OCI-M2 (cell line): ENCODE results near the gene ITGB5.

Source experiments
- DNase-seq: peaks from one replicate; lab custom pipeline; 2025; ENCODE audit not compliant: unreplicated experiment; lab: John Stamatoyannopoulos, UW

ITGB5 gene, protein sequence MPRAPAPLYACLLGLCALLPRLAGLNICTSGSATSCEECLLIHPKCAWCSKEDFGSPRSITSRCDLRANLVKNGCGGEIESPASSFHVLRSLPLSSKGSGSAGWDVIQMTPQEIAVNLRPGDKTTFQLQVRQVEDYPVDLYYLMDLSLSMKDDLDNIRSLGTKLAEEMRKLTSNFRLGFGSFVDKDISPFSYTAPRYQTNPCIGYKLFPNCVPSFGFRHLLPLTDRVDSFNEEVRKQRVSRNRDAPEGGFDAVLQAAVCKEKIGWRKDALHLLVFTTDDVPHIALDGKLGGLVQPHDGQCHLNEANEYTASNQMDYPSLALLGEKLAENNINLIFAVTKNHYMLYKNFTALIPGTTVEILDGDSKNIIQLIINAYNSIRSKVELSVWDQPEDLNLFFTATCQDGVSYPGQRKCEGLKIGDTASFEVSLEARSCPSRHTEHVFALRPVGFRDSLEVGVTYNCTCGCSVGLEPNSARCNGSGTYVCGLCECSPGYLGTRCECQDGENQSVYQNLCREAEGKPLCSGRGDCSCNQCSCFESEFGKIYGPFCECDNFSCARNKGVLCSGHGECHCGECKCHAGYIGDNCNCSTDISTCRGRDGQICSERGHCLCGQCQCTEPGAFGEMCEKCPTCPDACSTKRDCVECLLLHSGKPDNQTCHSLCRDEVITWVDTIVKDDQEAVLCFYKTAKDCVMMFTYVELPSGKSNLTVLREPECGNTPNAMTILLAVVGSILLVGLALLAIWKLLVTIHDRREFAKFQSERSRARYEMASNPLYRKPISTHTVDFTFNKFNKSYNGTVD

DNA sequence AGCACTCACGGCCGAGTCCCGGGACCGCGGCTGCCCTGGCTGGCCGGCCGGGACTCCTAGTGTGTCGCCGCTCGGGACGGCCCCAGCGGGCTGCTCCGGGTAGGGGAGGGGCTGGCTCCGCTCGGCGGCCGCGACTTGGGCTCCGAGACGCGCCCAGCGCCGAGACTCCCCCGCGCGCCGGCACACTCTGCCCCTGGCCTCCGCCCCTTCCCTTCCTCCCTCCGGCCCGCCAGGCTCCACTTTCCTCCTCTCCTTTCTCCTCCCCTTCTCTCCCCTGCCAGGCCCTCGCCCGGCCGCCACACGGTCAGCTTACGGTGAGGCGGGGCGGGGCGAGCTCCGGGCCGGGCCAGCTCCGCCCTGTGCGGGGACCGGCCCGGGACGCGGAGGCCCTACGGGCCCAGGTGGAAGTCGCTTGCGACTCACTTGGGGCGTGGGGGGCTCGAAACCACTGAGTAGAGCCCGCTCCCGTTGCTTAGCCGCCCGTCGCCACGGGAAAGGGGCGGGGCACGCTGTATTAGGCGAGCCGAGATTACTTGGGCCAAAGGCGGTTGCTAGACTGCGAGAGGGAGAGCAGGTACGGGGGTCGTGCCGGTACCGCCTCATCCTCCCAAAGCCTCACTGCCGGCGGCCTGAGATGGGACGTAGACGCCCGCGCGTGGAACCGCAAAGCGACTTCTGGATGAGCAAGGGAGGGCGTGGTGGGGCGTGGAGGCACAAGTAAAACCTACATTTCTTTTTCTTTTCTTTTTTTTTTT, at the start of gene ITGB5:
Gene ITGB5, minus strand, starts transcription at position 189 of the 755 bp plus-strand sequence. CDS start 365 bp downstream, outside the sequence.
- no peak for DNase-seq

DNA sequence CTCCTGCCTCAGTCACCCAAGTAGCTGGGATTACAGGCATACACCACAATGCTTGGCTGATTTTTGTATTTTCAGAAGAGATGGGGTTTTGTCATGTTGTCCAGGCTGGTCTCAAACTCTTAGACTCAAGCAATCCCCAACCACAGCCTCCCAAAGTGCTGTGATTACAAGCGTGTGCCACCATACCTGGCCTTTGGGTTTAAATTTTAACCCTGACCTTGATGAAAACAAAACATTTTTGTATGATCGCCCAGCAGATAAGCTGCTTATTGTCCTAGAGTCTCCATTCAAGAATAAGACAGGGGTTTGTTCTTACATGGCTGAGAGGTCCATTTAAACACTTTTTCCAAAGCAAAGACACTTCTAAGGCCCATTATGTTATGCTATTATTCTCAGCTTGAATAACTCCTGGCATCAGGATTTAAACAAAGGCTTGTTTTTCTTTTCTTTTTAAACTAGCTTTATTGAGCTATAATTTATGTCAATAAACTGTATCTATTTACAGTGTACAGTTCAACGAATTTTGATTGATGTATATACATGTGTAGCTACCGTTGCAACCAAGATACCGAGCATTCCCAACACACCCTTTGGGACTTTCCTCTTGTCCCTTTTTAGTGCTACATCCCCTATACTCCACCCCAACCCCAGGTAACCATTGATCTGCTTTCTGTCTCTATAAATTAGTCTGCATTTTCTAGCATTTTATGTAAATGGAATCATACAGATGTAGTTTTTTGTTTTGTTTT, 48.8 kb upstream of the ITGB5 start:
- DNase-seq, result no peak

DNA sequence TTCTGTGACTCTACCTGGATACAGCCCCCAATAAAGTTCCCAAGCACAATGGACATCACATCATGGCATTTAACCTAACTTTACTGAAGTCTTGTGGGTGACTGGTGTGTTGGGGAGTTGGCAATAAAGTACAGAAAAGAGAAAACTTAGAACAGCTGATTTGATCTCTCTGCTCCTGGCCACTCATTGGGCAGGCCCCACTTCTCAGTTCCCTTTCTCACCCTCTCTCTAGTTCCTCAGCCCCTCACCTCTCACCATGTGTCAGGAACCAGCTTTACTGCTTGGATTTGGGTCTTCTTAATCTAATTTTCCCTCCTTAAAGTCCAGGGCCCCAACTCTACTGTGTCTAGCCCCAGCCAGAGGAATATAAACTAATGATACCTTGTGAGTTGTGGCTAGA, 48.1 kb upstream of the ITGB5 start:
- no peak for DNase-seq

DNA sequence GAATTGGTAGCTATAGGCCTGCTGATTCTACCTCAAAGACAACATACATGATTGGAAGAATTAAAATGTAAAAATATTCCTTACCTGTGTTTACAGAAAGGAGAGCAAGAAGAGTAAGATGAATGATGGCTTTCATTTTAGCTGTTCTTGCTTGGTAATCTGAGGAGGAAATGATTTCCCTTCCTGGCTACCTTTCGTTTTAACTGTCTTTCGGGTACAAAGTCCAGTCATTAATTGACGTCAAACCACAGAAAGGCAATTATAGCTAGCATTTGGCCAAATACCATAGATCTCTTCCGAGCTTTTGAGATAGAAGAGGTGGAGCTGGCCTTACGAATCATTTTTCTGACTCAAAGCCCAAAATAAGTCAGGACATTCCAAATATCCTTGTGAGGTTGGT, 47.4 kb upstream of the ITGB5 start, which contains the start of gene MUC13:
Gene MUC13, minus strand, starts transcription at position 175 of the 400 bp plus-strand sequence. Its CDS starts 39 bp downstream, at position 136.
- no peak for DNase-seq

DNA sequence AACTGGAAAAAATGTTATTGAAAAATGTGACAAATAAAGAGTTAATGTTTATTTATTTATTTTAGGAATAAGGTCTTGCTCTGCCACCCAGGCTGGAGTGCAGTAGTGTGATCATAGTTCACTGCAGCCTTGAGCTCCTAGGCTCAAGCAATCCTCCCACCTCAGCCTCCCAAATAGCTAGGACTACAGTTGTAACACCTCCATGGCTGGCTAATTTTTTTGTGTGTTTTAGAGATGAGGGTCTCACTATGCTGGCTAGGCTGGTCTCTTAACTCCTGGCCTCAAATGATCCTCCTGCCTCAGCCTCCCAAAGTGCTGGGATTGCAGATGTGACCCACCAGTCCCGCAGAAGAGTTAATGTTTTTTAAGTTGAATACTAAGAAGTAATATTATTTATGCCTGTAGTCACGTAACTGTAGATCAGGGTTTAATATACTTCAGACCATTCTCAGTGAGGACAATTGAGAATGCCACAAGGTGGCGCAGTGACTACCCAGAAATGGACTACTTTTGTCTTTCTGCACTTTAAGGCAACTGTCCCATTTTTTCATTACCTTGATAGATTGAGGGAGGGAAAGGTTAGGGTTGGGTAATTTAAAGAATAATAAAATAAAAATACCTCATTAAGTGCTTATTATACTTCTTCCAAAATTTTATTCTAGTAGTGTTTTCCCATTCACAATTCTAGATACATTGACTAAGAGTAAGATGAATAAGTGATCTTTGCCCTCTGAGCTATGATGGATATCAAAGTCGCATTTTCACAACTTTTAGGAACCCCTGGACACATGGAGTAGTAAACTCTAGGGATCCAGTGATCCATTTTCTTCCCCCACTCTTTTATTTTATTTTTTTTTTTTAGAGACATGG, 41.4 kb upstream of the ITGB5 start:
- DNase-seq, result peak; percentile 5

DNA sequence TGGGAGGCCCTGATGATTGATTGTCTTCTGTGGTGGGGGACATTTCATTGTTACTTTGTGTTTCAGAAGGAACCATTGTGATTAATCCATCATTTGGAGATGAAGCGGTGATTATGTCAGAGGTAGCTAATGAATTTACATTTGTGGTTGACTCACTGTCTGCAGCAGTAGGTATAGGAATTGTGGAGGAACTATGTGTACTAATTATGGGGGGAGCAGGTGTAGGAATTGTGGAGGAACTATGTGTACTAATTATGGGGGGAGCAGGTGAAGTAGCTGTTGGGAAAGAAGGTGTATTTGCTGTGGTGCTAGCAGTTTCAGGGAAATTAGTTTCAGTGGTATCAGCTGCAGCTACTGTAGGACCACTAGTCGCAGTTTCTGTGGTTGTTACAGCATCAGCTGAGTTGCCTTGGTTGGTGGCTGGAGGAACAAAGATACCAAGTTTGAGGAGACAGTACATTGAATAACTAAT, 40.4 kb upstream of the ITGB5 start:
- no peak for DNase-seq

DNA sequence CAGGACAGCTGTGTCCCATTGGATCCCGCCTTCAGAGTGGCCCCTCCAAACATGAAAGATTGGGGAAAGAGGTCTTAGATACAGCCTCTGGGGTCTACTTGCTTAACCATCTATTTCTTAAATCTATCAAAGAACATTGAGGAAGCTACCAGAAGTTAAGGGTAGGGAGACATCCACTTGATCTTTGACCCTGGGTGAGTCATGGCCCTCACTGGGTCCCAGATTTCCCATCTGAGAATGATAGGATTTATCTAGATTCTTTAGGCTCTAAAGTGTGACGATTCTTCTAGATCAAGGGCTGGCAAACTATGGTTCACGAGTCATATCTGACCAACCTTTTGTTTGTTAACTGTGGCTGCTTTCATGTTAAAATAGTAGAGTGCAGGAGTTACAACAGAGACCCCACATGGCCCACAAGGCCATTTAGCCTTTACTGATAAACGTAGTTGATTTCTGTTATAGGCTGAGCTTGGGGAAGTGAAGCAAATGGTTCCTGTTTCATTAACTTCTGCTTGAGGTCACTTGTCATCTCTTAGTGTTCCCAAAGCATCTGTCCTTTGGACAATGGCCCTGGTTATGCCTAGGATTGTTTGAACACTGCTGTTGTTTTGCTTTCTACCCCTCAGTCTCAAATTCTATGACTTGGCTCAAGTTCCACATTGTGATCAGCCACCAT, 39.4 kb upstream of the ITGB5 start:
- no peak for DNase-seq

DNA sequence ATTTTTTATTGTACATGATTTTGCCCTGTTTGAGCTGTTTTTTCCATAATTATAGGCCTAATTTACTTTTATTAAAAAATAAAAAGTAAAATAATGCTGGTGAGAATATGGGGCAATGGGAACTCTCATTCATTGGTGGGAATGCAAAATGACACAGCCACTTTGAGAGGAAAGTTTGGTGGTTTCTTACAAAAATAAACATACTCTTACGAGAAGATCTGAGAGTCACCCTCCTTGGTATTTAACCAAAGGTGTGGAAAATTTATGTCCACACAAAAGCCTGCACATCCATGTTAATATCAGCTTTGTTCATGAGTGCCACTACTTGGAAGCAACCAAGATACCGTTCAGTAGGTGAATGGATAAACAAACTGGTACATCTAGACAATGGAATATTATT, 37.6 kb upstream of the ITGB5 start:
- no peak for DNase-seq

DNA sequence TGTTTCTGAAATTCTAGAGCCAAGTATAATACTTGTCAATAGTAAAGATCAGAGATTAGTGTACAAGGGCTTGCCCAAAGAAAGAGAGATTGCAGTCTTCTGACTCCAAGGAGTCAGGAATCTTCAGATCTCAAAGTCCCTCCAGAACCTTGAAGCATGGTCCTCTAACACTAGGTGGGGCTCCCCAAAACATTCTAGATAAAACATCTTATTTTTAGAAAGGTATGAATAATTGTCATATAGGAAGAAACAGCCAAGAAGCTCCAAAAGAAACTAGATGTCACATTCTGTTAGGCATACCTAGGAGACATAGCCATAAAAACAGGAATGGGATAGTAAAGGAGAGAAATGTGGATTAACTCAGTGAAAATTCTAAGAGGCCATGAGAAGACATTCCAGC, 36.7 kb upstream of the ITGB5 start:
- no peak for DNase-seq

DNA sequence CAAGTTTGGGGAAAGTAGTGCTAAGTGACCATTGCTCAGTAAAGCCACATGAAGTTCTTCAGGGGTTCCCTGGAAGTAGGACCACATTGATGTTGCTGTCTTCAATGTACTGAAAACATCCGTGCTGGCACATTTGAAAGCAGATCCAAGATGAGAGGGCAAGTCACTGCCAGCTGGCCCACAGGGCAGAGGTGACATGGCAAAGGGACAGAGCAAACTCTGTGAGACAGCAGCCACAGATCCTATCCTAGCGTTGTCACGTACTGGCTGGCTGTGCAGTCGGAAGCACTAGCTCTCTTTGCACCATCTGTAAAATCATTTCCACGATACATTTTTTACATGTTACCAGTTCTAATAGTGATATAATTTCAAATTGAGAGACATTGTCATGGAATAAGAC, 33.6 kb upstream of the ITGB5 start:
- no peak for DNase-seq

DNA sequence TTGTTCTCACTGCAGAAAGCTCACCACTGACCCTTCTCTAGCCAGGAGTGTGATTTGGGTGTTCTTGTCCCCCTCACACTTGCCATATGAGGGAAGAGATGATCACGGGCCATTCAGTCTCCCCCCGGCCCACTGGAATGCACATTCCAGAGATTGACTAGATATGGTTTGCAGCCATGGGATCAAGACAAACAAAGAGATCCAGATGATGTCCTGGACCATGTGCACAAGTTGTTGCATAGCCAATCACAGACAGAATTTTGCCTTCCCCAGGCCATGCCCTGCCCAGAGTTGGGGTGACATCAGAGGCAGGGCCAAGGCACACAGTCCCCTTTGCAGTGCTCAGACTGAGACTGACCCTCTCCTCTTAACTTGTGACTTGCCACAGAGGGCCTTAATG, 32.6 kb upstream of the ITGB5 start:
- no peak for DNase-seq

DNA sequence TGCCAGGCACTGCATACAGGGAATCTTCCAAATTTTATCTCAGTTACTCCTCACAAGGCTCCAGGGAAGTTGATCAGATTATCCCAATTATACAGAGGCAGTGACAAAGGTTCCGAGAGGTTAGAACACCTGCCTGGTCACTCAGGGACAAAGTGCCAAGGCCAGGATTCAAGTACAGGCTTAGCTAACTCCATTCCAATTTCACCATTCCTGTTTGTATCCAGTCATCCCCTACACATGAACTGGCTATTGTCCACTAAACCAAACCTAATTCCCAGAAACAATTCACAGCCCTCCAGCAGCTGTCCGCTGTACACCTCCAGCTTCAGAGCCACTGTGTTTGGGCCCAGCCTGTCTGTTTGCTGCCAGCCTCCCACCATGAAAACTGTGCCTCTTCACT, 31.4 kb upstream of the ITGB5 start:
- DNase-seq, result no peak

DNA sequence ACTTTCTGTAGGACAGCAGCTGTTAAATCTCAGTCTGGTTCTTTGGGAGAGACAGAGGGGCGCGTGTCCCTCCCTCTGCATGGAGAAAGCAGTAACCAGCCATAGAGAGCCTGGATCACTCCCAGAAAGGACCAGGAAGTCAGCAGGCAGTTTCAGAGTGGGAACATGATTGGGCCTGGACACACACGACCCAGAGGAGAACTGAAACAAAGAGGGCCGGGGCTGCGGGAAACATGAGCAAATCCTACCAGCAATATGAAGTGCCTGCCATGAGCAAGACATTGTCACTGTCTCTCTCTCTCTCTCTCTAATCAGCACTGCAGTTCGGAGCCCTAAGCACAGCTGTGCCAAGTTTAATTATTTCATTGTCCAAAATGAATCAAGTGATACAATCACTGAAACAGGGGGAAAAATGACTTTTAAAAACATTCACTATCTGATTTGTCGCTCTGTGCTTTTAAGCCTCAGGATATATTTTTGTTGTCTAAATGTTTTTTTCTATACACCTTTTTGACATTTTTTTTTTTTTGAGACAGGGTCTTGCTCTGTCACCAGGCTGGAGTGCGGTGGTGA, 29.8 kb upstream of the ITGB5 start:
- no peak for DNase-seq

DNA sequence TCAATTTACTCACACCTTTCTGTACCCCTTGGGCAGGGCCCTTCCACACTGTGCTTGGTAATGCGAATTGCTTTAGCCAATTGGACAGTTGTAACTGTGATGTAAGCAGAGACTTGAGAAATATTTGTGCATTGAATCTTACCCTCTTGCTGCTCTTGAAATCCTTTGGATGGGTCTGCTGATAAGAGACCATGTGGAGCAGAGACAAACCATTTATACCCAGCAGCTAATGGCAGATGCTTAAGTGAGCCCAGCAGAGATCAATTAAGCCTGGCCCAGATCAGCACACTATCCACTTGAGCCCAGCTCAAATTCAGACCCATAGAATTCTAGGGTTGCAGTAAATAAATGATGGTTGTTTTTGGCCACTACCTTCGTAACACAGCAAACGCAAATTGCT, 28.1 kb upstream of the ITGB5 start:
- DNase-seq, result no peak

DNA sequence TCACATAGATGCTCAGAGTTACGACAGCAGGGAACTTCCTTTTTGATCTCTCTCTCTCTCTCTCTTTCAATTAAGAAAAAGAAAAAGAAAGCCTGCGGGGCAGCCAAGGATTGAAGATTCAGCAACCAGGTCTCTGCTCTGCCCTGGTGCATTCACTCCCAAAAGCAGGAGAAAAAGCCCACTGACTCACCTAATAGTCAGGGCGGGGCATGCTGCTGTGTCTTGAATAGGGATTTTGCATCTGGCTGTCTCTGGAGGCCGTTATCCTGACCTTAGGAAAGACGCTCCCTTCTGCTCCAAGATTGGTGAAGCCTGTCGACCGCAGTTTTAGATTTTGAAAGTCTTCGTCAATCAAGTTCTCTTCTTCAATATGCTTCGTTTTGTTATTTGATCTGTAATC, 20.8 kb upstream of the ITGB5 start:
- DNase-seq, result no peak

DNA sequence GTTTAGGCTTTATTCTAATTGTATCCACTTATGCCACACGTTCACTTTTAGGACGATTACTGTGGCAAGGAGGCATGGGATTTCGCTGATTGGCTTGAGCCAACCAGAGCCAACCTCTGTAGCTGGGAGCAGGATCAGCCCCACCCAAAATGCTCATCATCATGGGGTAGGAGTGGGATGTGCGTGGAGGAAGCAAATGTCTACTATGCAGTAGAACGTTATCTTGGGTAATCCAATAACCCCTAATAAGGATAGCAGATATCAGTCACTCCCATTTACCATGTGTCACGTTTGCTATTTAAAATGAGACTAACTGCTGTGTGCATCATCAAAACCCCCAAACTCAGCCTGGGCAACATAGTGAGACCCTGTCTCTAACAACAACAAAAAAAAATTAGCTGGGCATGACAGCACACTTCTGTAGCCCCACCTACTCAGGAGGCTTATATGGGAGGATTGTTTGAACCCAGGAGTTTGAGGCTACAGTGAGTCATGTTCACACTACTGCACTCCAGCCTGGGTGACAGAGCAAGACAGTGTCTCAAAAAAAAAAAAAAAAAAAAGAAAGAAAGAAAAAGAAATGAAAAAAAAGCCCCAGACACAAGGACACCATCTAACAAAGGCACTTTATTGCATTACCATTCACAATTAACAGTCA, 17.8 kb upstream of the ITGB5 start:
- no peak for DNase-seq

DNA sequence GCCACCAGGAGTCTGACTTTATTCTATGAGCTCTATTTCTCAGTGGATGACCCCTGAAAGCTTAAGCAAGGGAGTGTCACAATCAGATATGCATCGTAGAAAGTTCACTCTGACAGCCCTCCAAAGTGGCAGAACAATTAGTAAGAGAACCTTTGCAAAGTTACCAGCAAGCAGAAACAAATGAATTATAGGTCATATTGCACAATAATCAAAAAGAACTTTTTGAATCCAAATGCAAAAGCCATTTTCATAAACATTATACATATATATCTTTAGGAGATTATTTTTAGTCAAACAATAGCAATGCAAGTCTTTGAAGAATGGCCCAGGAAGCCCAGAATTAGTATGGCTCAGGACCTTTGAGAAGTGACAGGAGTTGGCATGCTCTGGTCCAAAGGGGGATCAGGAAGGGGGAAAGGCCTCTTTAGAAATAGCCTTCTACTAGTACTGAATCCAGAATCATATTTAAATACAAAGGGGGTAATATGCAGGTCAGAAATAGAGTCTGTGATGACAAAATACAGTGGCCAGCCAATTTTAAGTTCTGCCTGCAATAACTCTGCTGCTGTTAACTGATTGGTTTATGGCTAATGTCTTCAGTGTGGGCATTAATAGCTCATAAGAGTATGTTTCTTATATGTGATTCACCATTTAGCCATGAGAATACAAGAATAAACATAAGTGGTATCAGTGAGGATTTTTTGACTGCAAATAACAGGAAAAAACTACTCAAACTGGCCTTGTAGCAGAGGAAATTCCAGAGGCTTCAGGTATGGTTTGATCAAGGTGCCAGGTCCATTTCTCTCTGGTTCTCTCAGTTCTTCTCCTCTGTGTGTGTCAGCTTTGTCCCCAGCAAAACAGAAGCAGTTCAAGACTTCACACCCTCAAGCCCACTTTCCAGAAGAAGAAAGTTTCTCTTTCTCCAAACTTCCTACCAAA, 17.0 kb upstream of the ITGB5 start:
- DNase-seq, result no peak
